Measurements from ENCODE around the gene CDC73. TPM values are rescaled to one million over a fixed set of nuclear protein-coding genes. Genes with fewer than 3 reads are reported as not detected.

Gene CDC73
- total RNA-seq (17.7 and 25.6 TPM in 2 replicates), polyA plus RNA-seq (44.9 and 45.8 TPM in 2 replicates)

- DNase-seq (ENCODE audit: low read depth in 1 of 2, low spot score in 1 of 2) = peak; percentile 97 to 98
- peak within 1 kb of the TSS; percentile 63 for H3K4me3 ChIP-seq
- peaks cover 2% of the 10 kb centered on the region for H3K27me3 ChIP-seq
- H3K9me3 ChIP-seq (ENCODE audit: low read depth) = no peaks in the 10 kb centered on the region
- peak within 1 kb of the TSS; percentile 91 for H3K27ac ChIP-seq
- peaks cover 9% of the 10 kb centered on the region for H3K4me1 ChIP-seq (ENCODE audit: low read depth)
- peaks cover 3% of the 10 kb centered on the region for H3K36me3 ChIP-seq
- peak; percentile 87 for TF ChIP-seq CTCF (IDR thresholded peaks at IDR 0.05; ENCODE audit: low read depth, low read length)
These were observed at the start of gene CDC73 for GRCh38 chr1:193121616-193122593. CDC73 (plus strand) TSS chr1:193122031; CDS start chr1:193122201, 170 bp downstream.

- H3K27ac ChIP-seq = no peak overlapping the region
- no peaks in the 10 kb centered on the region for H3K27me3 ChIP-seq
- H3K36me3 ChIP-seq = peaks cover 60% of the 10 kb centered on the region
These were observed 43.8 kb upstream of the CDC73 start for GRCh38 chr1:193077991-193078390.

GRCh38 chr1:193079187-193079586 is 42.6 kb upstream of the CDC73 start:
- H3K27ac ChIP-seq = no peak overlapping the region
- H3K4me3 ChIP-seq = no peak overlapping the region
- H3K9me3 ChIP-seq (ENCODE audit: low read depth) = no peaks in the 10 kb centered on the region
- H3K36me3 ChIP-seq = peaks cover 72% of the 10 kb centered on the region
- DNase-seq (ENCODE audit: low read depth in 1 of 2, low spot score in 1 of 2) = no peak
- TF ChIP-seq CTCF (IDR thresholded peaks at IDR 0.05; ENCODE audit: low read depth, low read length) = no peak
- H3K4me1 ChIP-seq (ENCODE audit: low read depth) = no peaks in the 10 kb centered on the region
- H3K27me3 ChIP-seq = no peaks in the 10 kb centered on the region

More at GRCh38 chr1:193077991-193078390, 43.8 kb upstream of the CDC73 start:
- Histone ChIP-seq H3K4me3 (no peak overlapping the region), H3K4me1 (ENCODE audit: low read depth) (no peaks in the 10 kb centered on the region), H3K9me3 (ENCODE audit: low read depth) (no peaks in the 10 kb centered on the region)
- DNase-seq (ENCODE audit: low read depth in 1 of 2, low spot score in 1 of 2) = peak in 1 of 2 donors; percentile 16
- no peak for TF ChIP-seq CTCF (IDR thresholded peaks at IDR 0.05; ENCODE audit: low read depth, low read length)

- no peak for TF ChIP-seq CTCF (IDR thresholded peaks at IDR 0.05; ENCODE audit: low read depth, low read length)
- no peak overlapping the region for H3K27ac ChIP-seq
- peaks cover 66% of the 10 kb centered on the region for H3K36me3 ChIP-seq
- no peaks in the 10 kb centered on the region for H3K27me3 ChIP-seq
- no peak for DNase-seq (ENCODE audit: low read depth in 1 of 2, low spot score in 1 of 2)
- H3K9me3 ChIP-seq (ENCODE audit: low read depth) = no peaks in the 10 kb centered on the region
- peaks cover 11% of the 10 kb centered on the region for H3K4me1 ChIP-seq (ENCODE audit: low read depth)
- no peak overlapping the region for H3K4me3 ChIP-seq
These were observed 38.3 kb upstream of the CDC73 start for GRCh38 chr1:193083365-193084088.

- Histone ChIP-seq H3K4me1 (ENCODE audit: low read depth) (peaks cover 11% of the 10 kb centered on the region), H3K27ac (no peak overlapping the region), H3K9me3 (ENCODE audit: low read depth) (no peaks in the 10 kb centered on the region), H3K27me3 (no peaks in the 10 kb centered on the region), H3K4me3 (no peak overlapping the region), H3K36me3 (peaks cover 59% of the 10 kb centered on the region)
- no peak for DNase-seq (ENCODE audit: low read depth in 1 of 2, low spot score in 1 of 2)
- TF ChIP-seq CTCF (IDR thresholded peaks at IDR 0.05; ENCODE audit: low read depth, low read length) = no peak
These were observed 36.6 kb upstream of the CDC73 start for GRCh38 chr1:193085263-193085662.

Data from cardiac muscle cell (in vitro differentiated cells and primary cell).